Keratinocyte (primary cell): ENCODE results near the gene SIGLEC11.

Experiments
- CTCF ChIP-seq, 3 experiments: IDR thresholded peaks in 1 of 3; conservative IDR thresholded peaks in 1 of 3; optimal IDR thresholded peaks in 1 of 3; 2 replicates in 2 of 3; 3 replicates in 1 of 3; pipeline versions ENCODE3 to v1.5.1; 2011; ENCODE audit warnings: low read length in 3 of 3, mild to moderate bottlenecking in 3 of 3, moderate library complexity in 2 of 3, control low read depth in 1 of 3, inconsistent platforms in 1 of 3; ENCODE audit not compliant: insufficient read depth in 2 of 3; ENCODE audit errors: extremely low read depth in 1 of 3
- EZH2 ChIP-seq: IDR thresholded peaks from one replicate; pipeline ENCODE4 v1.6.1; 2012; ENCODE audit warnings: inconsistent platforms, mild to moderate bottlenecking, low read length, moderate library complexity

DNA sequence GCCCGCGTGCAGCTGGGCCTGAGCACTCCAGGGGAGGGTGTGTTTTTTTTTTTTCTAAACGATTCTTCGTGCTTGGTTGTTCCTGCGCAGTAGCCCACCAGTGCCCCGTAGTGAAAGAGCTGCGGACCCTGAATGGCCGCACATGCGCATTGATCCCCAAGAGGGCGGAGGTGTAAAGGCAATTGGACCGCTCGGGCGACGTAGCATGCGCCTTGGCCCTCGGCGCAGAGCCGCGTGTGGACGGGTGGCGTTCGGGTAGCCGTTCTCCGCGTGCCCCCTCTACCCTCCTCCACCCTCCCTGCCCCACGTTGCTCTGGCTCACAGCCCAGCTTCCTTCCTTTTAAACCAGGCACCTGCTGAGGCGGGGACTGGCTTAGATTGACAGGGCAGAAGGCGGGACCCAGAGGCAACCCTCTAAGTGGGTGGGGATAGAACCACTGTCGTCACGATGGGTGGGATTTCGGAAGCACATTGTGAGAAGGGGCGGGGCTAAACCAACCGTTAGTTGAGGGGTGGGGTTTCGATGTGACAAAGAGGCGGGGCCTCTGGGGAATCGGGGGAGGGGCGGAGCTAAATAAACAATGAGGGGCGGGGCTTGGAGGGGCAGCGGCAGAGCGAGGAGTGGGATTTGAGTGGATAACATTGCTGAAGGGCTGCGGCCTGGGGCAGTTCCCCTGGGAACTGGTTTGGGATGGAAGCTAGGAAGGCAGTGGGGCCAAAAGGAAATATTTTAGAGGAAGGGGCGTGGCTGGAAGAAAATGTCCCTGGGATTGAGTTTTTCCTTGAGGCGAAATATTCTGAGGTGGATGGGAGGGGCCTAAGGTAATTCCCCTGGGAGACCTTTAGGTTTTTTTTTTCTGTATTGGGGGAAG, 31.1 kb downstream of the SIGLEC11 start:
- TF ChIP-seq CTCF (optimal IDR thresholded peaks at IDR 0.05 in 1 of 3, IDR thresholded peaks at IDR 0.05 in 1 of 3, conservative IDR thresholded peaks at IDR 0.05 in 1 of 3; ENCODE audit: extremely low read depth in 1 of 3, insufficient read depth in 2 of 3, low read length in 3 of 3) (peak in 1 of 3 experiments; percentile 1), EZH2 (no peak)
